OCI-M2 (cell line): ENCODE measurements around the gene CTU2.

ENCODE experiments used
- DNase-seq: peaks from one replicate; lab custom pipeline; 2025; ENCODE audit not compliant: unreplicated experiment; lab: John Stamatoyannopoulos, UW

The CTU2 gene

GRCh38 chr16:88742896-88743605 lies 36.7 kb downstream of the CTU2 start:
- no peak for DNase-seq

- no peak for DNase-seq
These were observed 37.6 kb downstream of the CTU2 start for GRCh38 chr16:88743693-88744576.

GRCh38 chr16:88744577-88745521 lies 38.5 kb downstream of the CTU2 start:
- DNase-seq = no peak

GRCh38 chr16:88746506-88746905 lies 40.2 kb downstream of the CTU2 start:
- no peak for DNase-seq

- DNase-seq = no peak
These were observed 41.4 kb downstream of the CTU2 start for GRCh38 chr16:88747588-88748301.

- no peak for DNase-seq
These were observed 42.1 kb downstream of the CTU2 start for GRCh38 chr16:88748364-88748763.

GRCh38 chr16:88749358-88749757 lies 43.1 kb downstream of the CTU2 start:
- no peak for DNase-seq

GRCh38 chr16:88750854-88751253 lies 44.6 kb downstream of the CTU2 start:
- no peak for DNase-seq

- DNase-seq = no peak
These were observed 46.2 kb downstream of the CTU2 start for GRCh38 chr16:88752386-88753002.

- no peak for DNase-seq
These were observed 46.9 kb downstream of the CTU2 start for GRCh38 chr16:88753191-88753590.

- DNase-seq = no peak
These were observed 47.3 kb downstream of the CTU2 start for GRCh38 chr16:88753602-88754001.

- no peak for DNase-seq
These were observed 48.0 kb downstream of the CTU2 start for GRCh38 chr16:88754109-88754911.

- no peak for DNase-seq
These were observed 48.8 kb downstream of the CTU2 start for GRCh38 chr16:88754912-88755744.

GRCh38 chr16:88755745-88756443 lies 49.6 kb downstream of the CTU2 start:
- no peak for DNase-seq

GRCh38 chr16:88758227-88758943 lies 52.1 kb downstream of the CTU2 start:
- DNase-seq = no peak

- DNase-seq = no peak
These were observed 52.6 kb downstream of the CTU2 start for GRCh38 chr16:88758944-88759244.

- DNase-seq = no peak
These were observed 53.1 kb downstream of the CTU2 start for GRCh38 chr16:88759245-88759975.
